ENCODE results near the gene RPL35A.

DNA sequence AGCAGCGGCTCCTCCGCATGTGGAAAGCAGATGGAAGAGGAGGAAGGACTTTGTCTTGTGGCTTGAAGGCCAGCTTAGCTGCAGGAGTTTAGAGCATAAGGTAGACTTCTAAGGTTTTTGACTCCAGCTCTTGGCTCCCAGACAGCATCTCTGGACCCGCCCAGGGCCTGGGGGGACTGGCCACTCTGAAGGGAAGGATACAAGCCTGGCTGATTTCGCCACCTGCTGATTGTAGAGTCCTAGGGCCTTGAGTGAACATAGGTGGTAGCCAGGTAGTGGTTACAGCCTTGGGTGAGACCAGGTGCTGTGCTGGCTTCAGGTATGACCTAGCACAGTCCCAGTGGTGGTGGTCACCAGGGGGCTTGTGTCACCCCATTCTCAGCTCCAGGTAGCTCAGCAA, 48.4 kb upstream of the RPL35A start:
- TF ChIP-seq, protein P1, sequence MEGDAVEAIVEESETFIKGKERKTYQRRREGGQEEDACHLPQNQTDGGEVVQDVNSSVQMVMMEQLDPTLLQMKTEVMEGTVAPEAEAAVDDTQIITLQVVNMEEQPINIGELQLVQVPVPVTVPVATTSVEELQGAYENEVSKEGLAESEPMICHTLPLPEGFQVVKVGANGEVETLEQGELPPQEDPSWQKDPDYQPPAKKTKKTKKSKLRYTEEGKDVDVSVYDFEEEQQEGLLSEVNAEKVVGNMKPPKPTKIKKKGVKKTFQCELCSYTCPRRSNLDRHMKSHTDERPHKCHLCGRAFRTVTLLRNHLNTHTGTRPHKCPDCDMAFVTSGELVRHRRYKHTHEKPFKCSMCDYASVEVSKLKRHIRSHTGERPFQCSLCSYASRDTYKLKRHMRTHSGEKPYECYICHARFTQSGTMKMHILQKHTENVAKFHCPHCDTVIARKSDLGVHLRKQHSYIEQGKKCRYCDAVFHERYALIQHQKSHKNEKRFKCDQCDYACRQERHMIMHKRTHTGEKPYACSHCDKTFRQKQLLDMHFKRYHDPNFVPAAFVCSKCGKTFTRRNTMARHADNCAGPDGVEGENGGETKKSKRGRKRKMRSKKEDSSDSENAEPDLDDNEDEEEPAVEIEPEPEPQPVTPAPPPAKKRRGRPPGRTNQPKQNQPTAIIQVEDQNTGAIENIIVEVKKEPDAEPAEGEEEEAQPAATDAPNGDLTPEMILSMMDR (IDR thresholded peaks at IDR 0.05): no peak
- no peak for TF ChIP-seq POLR2A (IDR thresholded peaks at IDR 0.05)

Data from heart left ventricle (tissue), 13 donors.